Activated CD4-positive, alpha-beta T cell treated with anti-CD3 and anti-CD28 coated beads for 36 hours (primary cell): ENCODE data around the gene CRTC3. TPM values are rescaled to one million over a fixed set of nuclear protein-coding genes. Genes with fewer than 3 reads are reported as not detected.
A peak's percentile ranks its signal among the peaks of the same experiment; 100 is the strongest.

Source experiments
- ATAC-seq: fragments of 200-7000 bp; cut with Tn5 transposase; one replicate; pipeline ENCODE4 v1.10.0; 2021; ENCODE audit warnings: mild to moderate bottlenecking, moderate library complexity
- CTCF ChIA-PET: fragments of 350-600 bp; sonication (Branson Sonifier 250); formaldehyde crosslinking; loops from one replicate; lab custom pipeline; 2021; ENCODE audit warnings: antibody characterized with exemption; lab: Charles Lee
- POLR2A ChIA-PET: fragments of 350-600 bp; sonication (Branson Sonifier 250); formaldehyde crosslinking; loops from one replicate; lab custom pipeline; 2021; ENCODE audit warnings: antibody characterized with exemption, inconsistent platforms; lab: Charles Lee
- DNase-seq: peaks from one replicate; pipeline ENCODE4 v3.0.0-alpha.2; 2020
- H3K27ac Mint-ChIP-seq: one replicate; pipeline ENCODE4 v1.8.0; 2021; ENCODE audit warnings: mixed read lengths
- H3K27me3 Mint-ChIP-seq: one replicate; pipeline ENCODE4 v1.8.0; 2021; ENCODE audit warnings: mixed read lengths
- H3K36me3 Mint-ChIP-seq: one replicate; pipeline ENCODE4 v1.8.0; 2021; ENCODE audit warnings: low read depth, mixed read lengths
- H3K4me1 Mint-ChIP-seq: one replicate; pipeline ENCODE4 v1.8.0; 2021; ENCODE audit warnings: mixed read lengths
- H3K4me3 Mint-ChIP-seq: one replicate; pipeline ENCODE4 v1.8.0; 2021; ENCODE audit warnings: mild to moderate bottlenecking, moderate library complexity, mixed read lengths
- H3K9me3 Mint-ChIP-seq: one replicate; pipeline ENCODE4 v1.8.0; 2021; ENCODE audit warnings: low read depth, mixed read lengths
- intact Hi-C, 2 experiments: fragments of 100-400 bp; cut with DNase I in 1 of 2; cut with micrococcal nuclease in 1 of 2; formaldehyde crosslinking; loops; one replicate each; pipeline versions ENCODE4 v1.14.2 to v1.15.1; 2022 to 2024; cut with DNase I, micrococcal nuclease
- total RNA-seq, 2 experiments: library from RNA; stranded (reverse); gene quantifications; one replicate each; pipeline ENCODE4 v1.2.3, GENCODE V29; 2021

CRTC3 gene
- total RNA-seq, 2 experiments from 2014 or later: 32.4 to 36.2 TPM

GRCh38 chr15:90637693-90638092 is 108.0 kb downstream of the CRTC3 start:
- ATAC-seq (no peak), DNase-seq (no peak)
- ChIA-PET POLR2A (no interaction called here), CTCF (interaction anchor here (0.6 to 1.3 kb wide), 3 partner anchors 10 to 687 kb away, joined by 3 to 4 read pairs (median 3); no protein-coding TSS in a partner anchor)
- Mint-ChIP-seq H3K4me3 (no peak overlapping the region), H3K27me3 (no peaks in the 10 kb centered on the region), H3K27ac (no peak overlapping the region), H3K36me3 (peaks cover 47% of the 10 kb centered on the region), H3K4me1 (peaks cover 7% of the 10 kb centered on the region), H3K9me3 (peaks cover 2% of the 10 kb centered on the region)
- intact Hi-C loops: no loop called here

- ChIA-PET CTCF (interaction anchor here (0.6 to 1.3 kb wide), 3 partner anchors 10 to 687 kb away, joined by 3 to 4 read pairs (median 3); no protein-coding TSS in a partner anchor), POLR2A (no interaction called here)
- ATAC-seq: no peak
- DNase-seq: no peak
- Mint-ChIP-seq H3K36me3 (peaks cover 46% of the 10 kb centered on the region), H3K27me3 (no peaks in the 10 kb centered on the region), H3K27ac (no peak overlapping the region), H3K4me3 (no peak overlapping the region), H3K4me1 (peaks cover 5% of the 10 kb centered on the region), H3K9me3 (peaks cover 2% of the 10 kb centered on the region)
- intact Hi-C loops: no loop called here
Observed at GRCh38 chr15:90638201-90638691, 108.5 kb downstream of the CRTC3 start.

GRCh38 chr15:90638963-90639362 is 109.2 kb downstream of the CRTC3 start:
- POLR2A ChIA-PET: no interaction called here
- no peak for ATAC-seq
- CTCF ChIA-PET: interaction anchor here (0.6 kb wide), 1 partner anchor 27 kb away, joined by 3 read pairs; no protein-coding TSS in a partner anchor
- no peak for DNase-seq
- Mint-ChIP-seq H3K27me3 (no peaks in the 10 kb centered on the region), H3K4me1 (no peaks in the 10 kb centered on the region), H3K27ac (no peak overlapping the region), H3K4me3 (no peak overlapping the region), H3K9me3 (peaks cover 2% of the 10 kb centered on the region), H3K36me3 (peaks cover 46% of the 10 kb centered on the region)
- intact Hi-C loops: no loop called here

GRCh38 chr15:90640862-90641261 is 111.1 kb downstream of the CRTC3 start:
- intact Hi-C loops: loop anchor here in 1 of 2 experiments (2.0 kb wide), 1 partner anchor 252 kb away; no protein-coding TSS in a partner anchor
- DNase-seq: no peak
- H3K36me3 Mint-ChIP-seq: peaks cover 36% of the 10 kb centered on the region
- ChIA-PET POLR2A (no interaction called here), CTCF (interaction anchor here (0.7 to 1.1 kb wide), 2 partner anchors 245 to 380 kb away, joined by 3 to 4 read pairs; no protein-coding TSS in a partner anchor)
- no peak overlapping the region for H3K4me3 Mint-ChIP-seq
- no peak overlapping the region for H3K27ac Mint-ChIP-seq
- H3K4me1 Mint-ChIP-seq: no peaks in the 10 kb centered on the region
- H3K9me3 Mint-ChIP-seq: no peaks in the 10 kb centered on the region
- no peaks in the 10 kb centered on the region for H3K27me3 Mint-ChIP-seq
- ATAC-seq: no peak

- ChIA-PET POLR2A (no interaction called here), CTCF (interaction anchor here (0.8 to 1.1 kb wide), 2 partner anchors 245 kb away, joined by 3 to 4 read pairs; no protein-coding TSS in a partner anchor)
- DNase-seq (no peak), ATAC-seq (no peak)
- H3K4me3 Mint-ChIP-seq: no peak overlapping the region
- intact Hi-C loops: loop anchor here in 1 of 2 experiments (2.0 kb wide), 1 partner anchor 251 kb away; no protein-coding TSS in a partner anchor
- H3K36me3 Mint-ChIP-seq: peaks cover 34% of the 10 kb centered on the region
- no peaks in the 10 kb centered on the region for H3K27me3 Mint-ChIP-seq
- no peaks in the 10 kb centered on the region for H3K9me3 Mint-ChIP-seq
- no peak overlapping the region for H3K27ac Mint-ChIP-seq
- no peaks in the 10 kb centered on the region for H3K4me1 Mint-ChIP-seq
Observed at GRCh38 chr15:90641581-90642463, 112.1 kb downstream of the CRTC3 start.

GRCh38 chr15:90642464-90643300 is 113.0 kb downstream of the CRTC3 start:
- ATAC-seq (no peak), DNase-seq (no peak)
- H3K36me3 Mint-ChIP-seq: peaks cover 34% of the 10 kb centered on the region
- ChIA-PET POLR2A (no interaction called here), CTCF (interaction anchor here (0.6 to 1.8 kb wide), 4 partner anchors 113 to 323 kb away, joined by 3 to 8 read pairs (median 3); no protein-coding TSS in a partner anchor)
- no peak overlapping the region for H3K27ac Mint-ChIP-seq
- intact Hi-C loops: no loop called here
- H3K27me3 Mint-ChIP-seq: no peaks in the 10 kb centered on the region
- H3K4me3 Mint-ChIP-seq: no peak overlapping the region
- H3K4me1 Mint-ChIP-seq: peaks cover 2% of the 10 kb centered on the region
- H3K9me3 Mint-ChIP-seq: no peaks in the 10 kb centered on the region

- Mint-ChIP-seq H3K9me3 (no peaks in the 10 kb centered on the region), H3K36me3 (peaks cover 29% of the 10 kb centered on the region), H3K27ac (no peak overlapping the region), H3K27me3 (no peaks in the 10 kb centered on the region), H3K4me3 (no peak overlapping the region), H3K4me1 (peaks cover 6% of the 10 kb centered on the region)
- CTCF ChIA-PET: interaction anchor here (0.6 to 1.8 kb wide), 3 partner anchors 113 to 323 kb away, joined by 3 to 8 read pairs (median 3); no protein-coding TSS in a partner anchor
- no peak for ATAC-seq
- POLR2A ChIA-PET: no interaction called here
- no peak for DNase-seq
- intact Hi-C loops: no loop called here
Observed at GRCh38 chr15:90643301-90643632, 113.5 kb downstream of the CRTC3 start.

GRCh38 chr15:90644526-90644925 is 114.8 kb downstream of the CRTC3 start:
- DNase-seq: no peak
- no peak for ATAC-seq
- Mint-ChIP-seq H3K4me1 (peaks cover 19% of the 10 kb centered on the region), H3K27ac (no peak overlapping the region), H3K27me3 (no peaks in the 10 kb centered on the region), H3K4me3 (no peak overlapping the region), H3K9me3 (no peaks in the 10 kb centered on the region), H3K36me3 (peaks cover 24% of the 10 kb centered on the region)
- POLR2A ChIA-PET: no interaction called here
- CTCF ChIA-PET: interaction anchor here (0.6 to 0.7 kb wide), 2 partner anchors 104 to 342 kb away, joined by 3 read pairs; no protein-coding TSS in a partner anchor
- intact Hi-C loops: no loop called here

- Mint-ChIP-seq H3K9me3 (no peaks in the 10 kb centered on the region), H3K27ac (peak overlapping the region; percentile 67), H3K27me3 (no peaks in the 10 kb centered on the region), H3K4me3 (no peak overlapping the region), H3K4me1 (peaks cover 25% of the 10 kb centered on the region), H3K36me3 (peaks cover 24% of the 10 kb centered on the region)
- no peak for ATAC-seq
- ChIA-PET CTCF (interaction anchor here (0.6 to 0.7 kb wide), 2 partner anchors 249 to 343 kb away, joined by 3 read pairs; no protein-coding TSS in a partner anchor), POLR2A (no interaction called here)
- DNase-seq: no peak
- intact Hi-C loops: loop anchor here in 1 of 2 experiments (5.0 kb wide), 3 partner anchors 167 to 257 kb away; partner anchors contain the start of gene MAN2A2
Observed at GRCh38 chr15:90644952-90645725, 115.4 kb downstream of the CRTC3 start.

GRCh38 chr15:90645873-90646575 is 116.3 kb downstream of the CRTC3 start:
- H3K27ac Mint-ChIP-seq: no peak overlapping the region

More at GRCh38 chr15:90645873-90646575, 116.3 kb downstream of the CRTC3 start:
- Mint-ChIP-seq H3K4me1 (peaks cover 28% of the 10 kb centered on the region), H3K36me3 (peaks cover 24% of the 10 kb centered on the region), H3K4me3 (no peak overlapping the region), H3K9me3 (no peaks in the 10 kb centered on the region), H3K27me3 (no peaks in the 10 kb centered on the region)
- ChIA-PET CTCF (interaction anchor here (0.7 kb wide), 1 partner anchor 248 kb away, joined by 3 read pairs; no protein-coding TSS in a partner anchor), POLR2A (no interaction called here)
- DNase-seq: no peak
- intact Hi-C loops: loop anchor here in 1 of 2 experiments (5.0 kb wide), 3 partner anchors 166 to 256 kb away; partner anchors contain the start of gene MAN2A2
- no peak for ATAC-seq
